Right kidney (tissue), 1 donor: ENCODE data around the gene SEM1.
"Not testable (repeated sequence)": the region's sequence is repeated elsewhere in the genome, so short reads cannot be mapped to it uniquely, and the experiment has no call there.

Experiments used
- DNase-seq: peaks from one replicate; pipeline ENCODE4 v3.0.0-alpha.2; 2016

Gene SEM1

GRCh38 chr7:96708872-96709271 is 774 bp downstream of the SEM1 start:
- DNase-seq: no peak

- no peak for DNase-seq
Measured at GRCh38 chr7:96707901-96708774, 1.5 kb downstream of the SEM1 start.

GRCh38 chr7:96701258-96701657 is 8.4 kb downstream of the SEM1 start:
- no peak for DNase-seq

- no peak for DNase-seq
Measured at GRCh38 chr7:96700516-96700915, 9.1 kb downstream of the SEM1 start.

GRCh38 chr7:96699219-96699871 is 10.3 kb downstream of the SEM1 start:
- DNase-seq: no peak

- DNase-seq: not testable (repeated sequence)
Measured at GRCh38 chr7:96698449-96698848, 11.2 kb downstream of the SEM1 start.

GRCh38 chr7:96697822-96698221 is 11.8 kb downstream of the SEM1 start:
- DNase-seq: no peak

- DNase-seq: no peak
Measured at GRCh38 chr7:96695581-96695980, 14.1 kb downstream of the SEM1 start.

- DNase-seq: no peak
Measured at GRCh38 chr7:96694082-96694481, 15.6 kb downstream of the SEM1 start.

- DNase-seq: no peak
Measured at GRCh38 chr7:96691702-96692101, 17.9 kb downstream of the SEM1 start.

- no peak for DNase-seq
Measured at GRCh38 chr7:96689414-96689813, 20.2 kb downstream of the SEM1 start.

- no peak for DNase-seq
Measured at GRCh38 chr7:96686305-96686704, 23.3 kb downstream of the SEM1 start.

- DNase-seq: no peak
Measured at GRCh38 chr7:96685755-96686154, 23.9 kb downstream of the SEM1 start.

GRCh38 chr7:96685353-96685752 is 24.3 kb downstream of the SEM1 start:
- DNase-seq: no peak

- no peak for DNase-seq
Measured at GRCh38 chr7:96679886-96680285, 29.8 kb downstream of the SEM1 start.

- no peak for DNase-seq
Measured at GRCh38 chr7:96676919-96677318, 32.7 kb downstream of the SEM1 start.

- DNase-seq: no peak
Measured at GRCh38 chr7:96675548-96675947, 34.1 kb downstream of the SEM1 start.

- no peak for DNase-seq
Measured at GRCh38 chr7:96674565-96674964, 35.1 kb downstream of the SEM1 start.

GRCh38 chr7:96671854-96672253 is 37.8 kb downstream of the SEM1 start:
- DNase-seq: no peak

GRCh38 chr7:96670338-96671289 is 39.0 kb downstream of the SEM1 start:
- DNase-seq: no peak

GRCh38 chr7:96669812-96670211 is 39.8 kb downstream of the SEM1 start:
- DNase-seq: no peak

- DNase-seq: no peak
Measured at GRCh38 chr7:96667026-96667425, 42.6 kb downstream of the SEM1 start.

- no peak for DNase-seq
Measured at GRCh38 chr7:96665689-96666088, 44.0 kb downstream of the SEM1 start.
